Measurements from ENCODE around the gene TLR6. TPM values are rescaled to one million over a fixed set of nuclear protein-coding genes. Genes with fewer than 3 reads are reported as not detected.

The TLR6 gene
- total RNA-seq, 1 experiment from 2014 or later, result 7.7 TPM

- no peak for DNase-seq (ENCODE audit: unreplicated experiment)
- Mint-ChIP-seq H3K4me3 (ENCODE audit: unreplicated experiment) (no peak overlapping the region), H3K4me1 (ENCODE audit: insufficient read depth, unreplicated experiment) (peaks cover 11% of the 10 kb centered on the region), H3K27me3 (ENCODE audit: insufficient read depth, unreplicated experiment) (no peaks in the 10 kb centered on the region), H3K36me3 (ENCODE audit: insufficient read depth, unreplicated experiment) (peaks cover 12% of the 10 kb centered on the region), H3K27ac (ENCODE audit: low read depth, unreplicated experiment) (no peak overlapping the region), H3K9me3 (ENCODE audit: unreplicated experiment) (peaks cover 1% of the 10 kb centered on the region)
- no peak for TF ChIP-seq CTCF (IDR thresholded peaks at IDR 0.05; ENCODE audit: unreplicated experiment)
- intact Hi-C loops (cut with micrococcal nuclease), result no loop called here
- CTCF ChIA-PET, result interaction anchor here (0.8 to 1.1 kb wide), 2 partner anchors 15 to 46 kb away, joined by 3 to 4 read pairs; no protein-coding TSS in a partner anchor
- POLR2A ChIA-PET, result interaction anchor here (1.0 to 1.1 kb wide), 2 partner anchors 127 to 650 kb away, joined by 3 read pairs; no protein-coding TSS in a partner anchor
- BruUV-seq (replicated peaks), result no TSS peak
These were observed 27.4 kb downstream of the TLR6 start for GRCh38 chr4:38829237-38829636.

- peaks cover 9% of the 10 kb centered on the region for H3K9me3 Mint-ChIP-seq (ENCODE audit: unreplicated experiment)
- TF ChIP-seq CTCF (IDR thresholded peaks at IDR 0.05; ENCODE audit: unreplicated experiment), result no peak
- ChIA-PET CTCF (interaction anchor here (1.2 kb wide), 1 partner anchor 37 kb away, joined by 7 read pairs; no protein-coding TSS in a partner anchor), POLR2A (no interaction called here)
- H3K27ac Mint-ChIP-seq (ENCODE audit: low read depth, unreplicated experiment), result no peak overlapping the region
- H3K27me3 Mint-ChIP-seq (ENCODE audit: insufficient read depth, unreplicated experiment), result no peaks in the 10 kb centered on the region
- peaks cover 13% of the 10 kb centered on the region for H3K36me3 Mint-ChIP-seq (ENCODE audit: insufficient read depth, unreplicated experiment)
- peaks cover 7% of the 10 kb centered on the region for H3K4me1 Mint-ChIP-seq (ENCODE audit: insufficient read depth, unreplicated experiment)
- no peak for DNase-seq (ENCODE audit: unreplicated experiment)
- no peak overlapping the region for H3K4me3 Mint-ChIP-seq (ENCODE audit: unreplicated experiment)
- BruUV-seq (replicated peaks), result no TSS peak
- intact Hi-C loops (cut with micrococcal nuclease), result no loop called here
These were observed 32.9 kb downstream of the TLR6 start for GRCh38 chr4:38823766-38824165.

DNA sequence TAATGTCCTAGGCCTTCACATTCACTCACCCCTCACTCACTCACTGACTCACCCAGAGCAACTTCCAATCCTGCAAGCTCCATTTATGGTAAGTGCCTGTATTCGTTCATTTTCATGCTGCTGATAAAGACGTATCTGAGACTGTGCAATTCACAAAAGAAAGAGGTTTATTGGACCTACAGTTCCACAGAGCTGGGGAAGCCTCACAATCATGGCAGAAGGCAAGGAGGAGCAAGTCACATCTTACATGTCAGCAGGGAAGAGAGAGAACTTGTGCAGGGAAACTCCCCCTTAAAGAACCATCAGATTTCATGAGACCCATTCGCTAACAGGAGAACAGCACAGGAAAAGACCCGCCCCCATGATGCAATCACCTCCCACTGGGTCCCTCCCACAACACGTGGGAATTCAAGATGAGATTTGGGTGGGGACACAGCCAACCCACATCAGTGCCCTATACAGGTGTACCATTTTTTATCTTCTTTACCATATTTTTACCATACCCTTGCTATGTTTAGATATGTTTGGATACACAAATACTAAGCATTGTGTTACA, 33.8 kb downstream of the TLR6 start:
- Mint-ChIP-seq H3K4me1 (ENCODE audit: insufficient read depth, unreplicated experiment) (peaks cover 7% of the 10 kb centered on the region), H3K27me3 (ENCODE audit: insufficient read depth, unreplicated experiment) (no peaks in the 10 kb centered on the region), H3K27ac (ENCODE audit: low read depth, unreplicated experiment) (no peak overlapping the region), H3K9me3 (ENCODE audit: unreplicated experiment) (peaks cover 9% of the 10 kb centered on the region), H3K36me3 (ENCODE audit: insufficient read depth, unreplicated experiment) (peaks cover 8% of the 10 kb centered on the region), H3K4me3 (ENCODE audit: unreplicated experiment) (no peak overlapping the region)
- ChIA-PET CTCF (interaction anchor here (0.6 to 1.3 kb wide), 2 partner anchors 8 to 18 kb away, joined by 3 to 6 read pairs; partner anchors contain the start of gene TLR1), POLR2A (no interaction called here)
- BruUV-seq (replicated peaks), result no TSS peak
- intact Hi-C loops (cut with micrococcal nuclease), result no loop called here
- no peak for TF ChIP-seq CTCF (IDR thresholded peaks at IDR 0.05; ENCODE audit: unreplicated experiment)
- DNase-seq (ENCODE audit: unreplicated experiment), result no peak

- no peaks in the 10 kb centered on the region for H3K27me3 Mint-ChIP-seq (ENCODE audit: insufficient read depth, unreplicated experiment)
- POLR2A ChIA-PET, result interaction anchor here (0.5 kb wide), 1 partner anchor 25 kb away, joined by 3 read pairs; no protein-coding TSS in a partner anchor
- H3K36me3 Mint-ChIP-seq (ENCODE audit: insufficient read depth, unreplicated experiment), result peaks cover 7% of the 10 kb centered on the region
- no TSS peak for BruUV-seq (replicated peaks)
- CTCF ChIA-PET, result interaction anchor here (1.0 to 1.3 kb wide), 2 partner anchors 17 to 39 kb away, joined by 4 to 6 read pairs; partner anchors contain the start of gene TLR1
- intact Hi-C loops (cut with micrococcal nuclease), result no loop called here
- H3K4me3 Mint-ChIP-seq (ENCODE audit: unreplicated experiment), result no peak overlapping the region
- H3K4me1 Mint-ChIP-seq (ENCODE audit: insufficient read depth, unreplicated experiment), result peaks cover 7% of the 10 kb centered on the region
- DNase-seq (ENCODE audit: unreplicated experiment), result no peak
- H3K27ac Mint-ChIP-seq (ENCODE audit: low read depth, unreplicated experiment), result no peak overlapping the region
- TF ChIP-seq CTCF (IDR thresholded peaks at IDR 0.05; ENCODE audit: unreplicated experiment), result no peak
- H3K9me3 Mint-ChIP-seq (ENCODE audit: unreplicated experiment), result peaks cover 9% of the 10 kb centered on the region
These were observed 34.9 kb downstream of the TLR6 start for GRCh38 chr4:38821739-38822138.

All from MCF 10A (cell line).